Caco-2 (cell line): ENCODE data around the gene CEP131. TPM values are rescaled to one million over a fixed set of nuclear protein-coding genes. Genes with fewer than 3 reads are reported as not detected.

Experiments used
- BruUV-seq: library from RNA; stranded (reverse); fragments of 400-500 nt; replicated peaks from 2 replicates; lab custom pipeline; 2021; lab: Mats Ljungman, UMichigan
- CTCF ChIA-PET: fragments of 300-600 bp; sonication (Branson Sonifier 250); formaldehyde crosslinking; loops from one replicate; lab custom pipeline; 2022; ENCODE audit warnings: antibody characterized with exemption; lab: Charles Lee
- POLR2A ChIA-PET: fragments of 300-600 bp; sonication (Branson Sonifier 250); formaldehyde crosslinking; loops from one replicate; lab custom pipeline; 2022; ENCODE audit warnings: antibody characterized with exemption; lab: Charles Lee
- DNase-seq, 2 experiments: peaks; one replicate each; pipeline versions ENCODE4 v3.0.0 to v3.0.0-alpha.2; 2020 to 2022
- H3K27me3 ChIP-seq: replicated peaks from 2 replicates; pipeline ENCODE4 v1.6.0; 2011; ENCODE audit warnings: low read length; ENCODE audit not compliant: control insufficient read depth, insufficient read depth
- H3K36me3 ChIP-seq: 2 replicates; pipeline ENCODE4 v1.5.1; 2011; ENCODE audit warnings: low read length; ENCODE audit not compliant: control insufficient read depth, insufficient read depth
- H3K4me1 ChIP-seq: fragments of 250-450 bp; sonication (Bioruptor Pico); 2 replicates; pipeline ENCODE4 v1.5.1; 2020; ENCODE audit warnings: mild to moderate bottlenecking
- H3K4me3 ChIP-seq: 2 replicates; pipeline ENCODE4 v1.5.1; 2011; ENCODE audit warnings: low read depth, mild to moderate bottlenecking, control low read depth, low read length
- H3K9me3 ChIP-seq: fragments of 250-450 bp; sonication (Bioruptor Pico); 2 replicates; pipeline ENCODE4 v1.5.1; 2020; ENCODE audit warnings: mild to moderate bottlenecking, moderate library complexity
- H3K27ac Mint-ChIP-seq: one replicate; pipeline ENCODE4 v1.8.0; 2022; ENCODE audit warnings: mixed read lengths; ENCODE audit not compliant: unreplicated experiment
- H3K27me3 Mint-ChIP-seq: one replicate; pipeline ENCODE4 v1.8.0; 2022; ENCODE audit warnings: mixed read lengths; ENCODE audit not compliant: insufficient read depth, unreplicated experiment
- H3K36me3 Mint-ChIP-seq: one replicate; pipeline ENCODE4 v1.8.0; 2022; ENCODE audit warnings: mild to moderate bottlenecking, mixed read lengths; ENCODE audit not compliant: insufficient read depth, unreplicated experiment
- H3K4me1 Mint-ChIP-seq: one replicate; pipeline ENCODE4 v1.8.0; 2022; ENCODE audit warnings: low read depth, mixed read lengths; ENCODE audit not compliant: unreplicated experiment
- H3K4me3 Mint-ChIP-seq: one replicate; pipeline ENCODE4 v1.8.0; 2022; ENCODE audit warnings: mild to moderate bottlenecking, moderate library complexity, mixed read lengths; ENCODE audit not compliant: unreplicated experiment
- H3K9me3 Mint-ChIP-seq: one replicate; pipeline ENCODE4 v1.8.0; 2022; ENCODE audit warnings: mixed read lengths; ENCODE audit not compliant: unreplicated experiment
- CTCF ChIP-seq, 2 experiments: fragments of 200-600 bp in 1 of 2; IDR thresholded peaks; 1 replicate in 1 of 2; 2 replicates in 1 of 2; pipeline versions ENCODE4 v1.5.1 to v1.8.0; 2011 to 2022; ENCODE audit warnings: antibody characterized with exemption in 1 of 2, control low read depth in 1 of 2, inconsistent platforms in 1 of 2, low read depth in 1 of 2, low read length in 1 of 2, mild to moderate bottlenecking in 1 of 2, moderate library complexity in 1 of 2; ENCODE audit not compliant: insufficient read depth in 1 of 2, severe bottlenecking in 1 of 2, unreplicated experiment in 1 of 2
- intact Hi-C: fragments of 100-400 bp; cut with micrococcal nuclease; formaldehyde crosslinking; loops from one replicate; pipeline ENCODE4 v1.10.0; 2022; ENCODE audit not compliant: unreplicated experiment
- total RNA-seq: library from RNA; stranded (reverse); gene quantifications from 2 replicates; pipeline ENCODE4 v1.2.3, GENCODE V29; 2022

Gene CEP131
- total RNA-seq, 1 experiment from 2014 or later, result 28.4 TPM

GRCh38 chr17:81237591-81238489 lies 15.1 kb upstream of the CEP131 start:
- H3K27me3 Mint-ChIP-seq, result no peaks in the 10 kb centered on the region
- TSS peak; percentile 54 for BruUV-seq

GRCh38 chr17:81236784-81237183 lies 14.0 kb upstream of the CEP131 start:
- no peak overlapping the region for H3K27ac Mint-ChIP-seq
- no peak for TF ChIP-seq CTCF (IDR thresholded peaks at IDR 0.05; ENCODE audit: insufficient read depth in 1 of 2, low read depth in 1 of 2, low read length in 1 of 2, severe bottlenecking in 1 of 2, unreplicated experiment in 1 of 2)
- no peak overlapping the region for H3K4me3 ChIP-seq
- H3K27me3 ChIP-seq, result no peaks in the 10 kb centered on the region
- H3K9me3 Mint-ChIP-seq, result no peaks in the 10 kb centered on the region
- no peak for DNase-seq
- peaks cover 35% of the 10 kb centered on the region for H3K36me3 Mint-ChIP-seq
- ChIA-PET POLR2A (no interaction called here), CTCF (interaction anchor here (0.6 kb wide), 2 partner anchors 105 to 121 kb away, joined by 3 read pairs; no protein-coding TSS in a partner anchor)
- H3K9me3 ChIP-seq, result no peaks in the 10 kb centered on the region
- BruUV-seq, result no TSS peak
- peaks cover 13% of the 10 kb centered on the region for H3K4me1 Mint-ChIP-seq
- H3K36me3 ChIP-seq, result no peaks in the 10 kb centered on the region
- H3K4me1 ChIP-seq, result peaks cover 31% of the 10 kb centered on the region
- H3K27me3 Mint-ChIP-seq, result no peaks in the 10 kb centered on the region
- intact Hi-C loops, result no loop called here
- peak overlapping the region; percentile 82 for H3K4me3 Mint-ChIP-seq

More at GRCh38 chr17:81237591-81238489, 15.1 kb upstream of the CEP131 start:
- no peak for DNase-seq
- POLR2A ChIA-PET, result interaction anchor here (0.6 to 1.5 kb wide), 3 partner anchors 15 to 274 kb away, joined by 3 to 34 read pairs (median 3); partner anchors contain the start of gene CEP131
- Mint-ChIP-seq H3K27ac (no peak overlapping the region), H3K9me3 (no peaks in the 10 kb centered on the region), H3K36me3 (peaks cover 43% of the 10 kb centered on the region), H3K4me3 (peak overlapping the region; percentile 82), H3K4me1 (peaks cover 19% of the 10 kb centered on the region)
- Histone ChIP-seq H3K9me3 (no peaks in the 10 kb centered on the region), H3K4me3 (peak overlapping the region; percentile 91), H3K36me3 (no peaks in the 10 kb centered on the region), H3K27me3 (no peaks in the 10 kb centered on the region), H3K4me1 (peaks cover 31% of the 10 kb centered on the region)
- no peak for TF ChIP-seq CTCF (IDR thresholded peaks at IDR 0.05; ENCODE audit: insufficient read depth in 1 of 2, low read depth in 1 of 2, low read length in 1 of 2, severe bottlenecking in 1 of 2, unreplicated experiment in 1 of 2)
- intact Hi-C loops, result loop anchor here (2.0 kb wide), 1 partner anchor 105 kb away; no protein-coding TSS in a partner anchor
- CTCF ChIA-PET, result interaction anchor here (1.1 to 1.5 kb wide), 3 partner anchors 15 to 249 kb away, joined by 3 to 11 read pairs (median 9); partner anchors contain the start of gene CEP131
